ENCODE measurements around the gene RRAGB.

GRCh38 chrX:55758033-55758432 lies 40.5 kb downstream of the RRAGB start:
- no peak for TF ChIP-seq CTCF (IDR thresholded peaks at IDR 0.05)
- no peak for TF ChIP-seq POLR2A (IDR thresholded peaks at IDR 0.05)
- no peak for TF ChIP-seq EP300 (IDR thresholded peaks at IDR 0.05)

Data from upper lobe of left lung (tissue), 4 donors.